ENCODE measurements around the gene PXDN.
"Not testable (repeated sequence)": the region's sequence is repeated elsewhere in the genome, so short reads cannot be mapped to it uniquely, and the experiment has no call there.

Gene PXDN

GRCh38 chr2:1631292-1632001 lies 112.9 kb downstream of the PXDN start:
- no peak for DNase-seq (ENCODE audit: low spot score)

GRCh38 chr2:1628893-1629292 lies 115.4 kb downstream of the PXDN start:
- DNase-seq (ENCODE audit: low spot score): no peak

- no peak for DNase-seq (ENCODE audit: low spot score)
These were observed 116.5 kb downstream of the PXDN start for GRCh38 chr2:1627628-1628381.

- no peak for DNase-seq (ENCODE audit: low spot score)
These were observed 118.0 kb downstream of the PXDN start for GRCh38 chr2:1626271-1626681.

- DNase-seq (ENCODE audit: low spot score): no peak
These were observed 118.9 kb downstream of the PXDN start for GRCh38 chr2:1625281-1626001.

GRCh38 chr2:1623906-1624445 lies 120.3 kb downstream of the PXDN start:
- DNase-seq (ENCODE audit: low spot score): no peak

- DNase-seq (ENCODE audit: low spot score): no peak
These were observed 121.7 kb downstream of the PXDN start for GRCh38 chr2:1622521-1623200.

- not testable (repeated sequence) for DNase-seq (ENCODE audit: low spot score)
These were observed 122.3 kb downstream of the PXDN start for GRCh38 chr2:1621976-1622375.

GRCh38 chr2:1621501-1621900 lies 122.8 kb downstream of the PXDN start:
- DNase-seq (ENCODE audit: low spot score): no peak

GRCh38 chr2:1621041-1621440 lies 123.3 kb downstream of the PXDN start:
- DNase-seq (ENCODE audit: low spot score): no peak

- no peak for DNase-seq (ENCODE audit: low spot score)
These were observed 124.2 kb downstream of the PXDN start for GRCh38 chr2:1620081-1620480.

- no peak for DNase-seq (ENCODE audit: low spot score)
These were observed 124.8 kb downstream of the PXDN start for GRCh38 chr2:1619556-1619955.

GRCh38 chr2:1618974-1619373 lies 125.3 kb downstream of the PXDN start:
- no peak for DNase-seq (ENCODE audit: low spot score)

- no peak for DNase-seq (ENCODE audit: low spot score)
These were observed 125.9 kb downstream of the PXDN start for GRCh38 chr2:1618191-1618961.

GRCh38 chr2:1617425-1618021 lies 126.8 kb downstream of the PXDN start:
- DNase-seq (ENCODE audit: low spot score): no peak

GRCh38 chr2:1614564-1614963 lies 129.8 kb downstream of the PXDN start:
- no peak for DNase-seq (ENCODE audit: low spot score)

- no peak for DNase-seq (ENCODE audit: low spot score)
These were observed 130.5 kb downstream of the PXDN start for GRCh38 chr2:1613731-1614354.

GRCh38 chr2:1613078-1613445 lies 131.3 kb downstream of the PXDN start:
- DNase-seq (ENCODE audit: low spot score): no peak

- DNase-seq (ENCODE audit: low spot score): no peak
These were observed 131.8 kb downstream of the PXDN start for GRCh38 chr2:1612391-1613077.

- no peak for DNase-seq (ENCODE audit: low spot score)
These were observed 132.4 kb downstream of the PXDN start for GRCh38 chr2:1611886-1612285.

Data from activated CD4-positive, alpha-beta T cell treated with anti-CD3 and anti-CD28 coated beads, Interleukin-2, Interleukin-4, amounts not matched to agents 100 ng/mL and 50 ng/mL, durations not matched to agents 16 hours and 8 hours (primary cell).